ENCODE measurements around the gene KRTAP4-3.

DNA sequence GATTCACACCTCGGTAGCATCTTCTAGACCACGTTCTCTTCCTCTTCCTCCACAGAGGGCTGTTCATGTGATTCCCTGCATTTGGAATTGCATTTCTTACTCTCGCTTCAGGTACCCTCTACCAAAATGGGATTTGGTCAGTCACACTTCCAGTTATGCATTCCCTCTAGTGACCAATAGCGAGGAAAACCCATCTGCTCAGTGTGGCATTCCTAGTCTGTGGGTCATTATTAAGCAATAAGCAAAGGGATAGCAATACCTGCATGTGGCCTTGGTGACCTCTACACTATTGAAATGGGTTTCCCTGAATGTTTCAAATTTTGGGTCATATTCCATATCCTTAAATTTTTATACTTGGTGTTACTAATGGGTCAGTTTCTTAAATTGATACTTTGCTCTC lies 18.0 kb downstream of the KRTAP4-3 start:
- TF ChIP-seq, protein P1, sequence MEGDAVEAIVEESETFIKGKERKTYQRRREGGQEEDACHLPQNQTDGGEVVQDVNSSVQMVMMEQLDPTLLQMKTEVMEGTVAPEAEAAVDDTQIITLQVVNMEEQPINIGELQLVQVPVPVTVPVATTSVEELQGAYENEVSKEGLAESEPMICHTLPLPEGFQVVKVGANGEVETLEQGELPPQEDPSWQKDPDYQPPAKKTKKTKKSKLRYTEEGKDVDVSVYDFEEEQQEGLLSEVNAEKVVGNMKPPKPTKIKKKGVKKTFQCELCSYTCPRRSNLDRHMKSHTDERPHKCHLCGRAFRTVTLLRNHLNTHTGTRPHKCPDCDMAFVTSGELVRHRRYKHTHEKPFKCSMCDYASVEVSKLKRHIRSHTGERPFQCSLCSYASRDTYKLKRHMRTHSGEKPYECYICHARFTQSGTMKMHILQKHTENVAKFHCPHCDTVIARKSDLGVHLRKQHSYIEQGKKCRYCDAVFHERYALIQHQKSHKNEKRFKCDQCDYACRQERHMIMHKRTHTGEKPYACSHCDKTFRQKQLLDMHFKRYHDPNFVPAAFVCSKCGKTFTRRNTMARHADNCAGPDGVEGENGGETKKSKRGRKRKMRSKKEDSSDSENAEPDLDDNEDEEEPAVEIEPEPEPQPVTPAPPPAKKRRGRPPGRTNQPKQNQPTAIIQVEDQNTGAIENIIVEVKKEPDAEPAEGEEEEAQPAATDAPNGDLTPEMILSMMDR (IDR thresholded peaks at IDR 0.05) = no peak
- no peak for TF ChIP-seq POLR2A (IDR thresholded peaks at IDR 0.05)
